ENCODE data around the gene FURIN.

DNA sequence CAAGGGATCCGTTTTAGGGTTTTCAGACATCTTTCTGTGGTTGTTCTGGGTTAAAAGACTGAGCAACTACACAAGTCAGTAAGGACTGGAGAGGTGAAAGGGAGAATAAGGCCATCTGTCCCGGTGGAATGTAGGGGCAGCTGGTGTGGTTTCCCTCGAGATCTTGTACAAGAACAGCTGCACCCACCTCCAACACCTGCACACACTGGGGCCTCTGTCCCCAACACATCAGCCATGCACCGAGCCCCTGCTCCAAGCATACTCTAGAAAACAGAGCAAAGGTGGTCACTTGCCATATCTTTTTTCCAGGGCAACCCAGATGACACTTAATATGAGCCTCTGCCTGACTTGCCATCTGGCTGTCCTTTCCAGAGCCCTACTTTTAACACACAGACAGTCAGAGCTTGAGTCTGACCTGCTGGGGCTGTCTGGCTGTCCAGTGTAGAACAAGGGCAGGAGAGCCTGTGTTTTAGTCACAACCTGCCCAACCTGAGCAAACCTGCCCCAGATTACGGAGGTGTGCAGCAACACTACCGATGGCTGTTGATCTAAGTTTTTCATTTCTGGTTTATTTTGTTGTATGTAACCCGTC is 46.9 kb downstream of the FURIN start:
- TF ChIP-seq ZNF589 (CRISPR knock-in tag; IDR thresholded peaks at IDR 0.05; ENCODE audit: low read depth) (no peak), ZNF175 (CRISPR knock-in tag; IDR thresholded peaks at IDR 0.05; ENCODE audit: low read depth) (no peak), TCF7L2 (IDR thresholded peaks at IDR 0.05; ENCODE audit: low read depth, low read length) (no peak)
- TF ChIP-seq, protein P1, sequence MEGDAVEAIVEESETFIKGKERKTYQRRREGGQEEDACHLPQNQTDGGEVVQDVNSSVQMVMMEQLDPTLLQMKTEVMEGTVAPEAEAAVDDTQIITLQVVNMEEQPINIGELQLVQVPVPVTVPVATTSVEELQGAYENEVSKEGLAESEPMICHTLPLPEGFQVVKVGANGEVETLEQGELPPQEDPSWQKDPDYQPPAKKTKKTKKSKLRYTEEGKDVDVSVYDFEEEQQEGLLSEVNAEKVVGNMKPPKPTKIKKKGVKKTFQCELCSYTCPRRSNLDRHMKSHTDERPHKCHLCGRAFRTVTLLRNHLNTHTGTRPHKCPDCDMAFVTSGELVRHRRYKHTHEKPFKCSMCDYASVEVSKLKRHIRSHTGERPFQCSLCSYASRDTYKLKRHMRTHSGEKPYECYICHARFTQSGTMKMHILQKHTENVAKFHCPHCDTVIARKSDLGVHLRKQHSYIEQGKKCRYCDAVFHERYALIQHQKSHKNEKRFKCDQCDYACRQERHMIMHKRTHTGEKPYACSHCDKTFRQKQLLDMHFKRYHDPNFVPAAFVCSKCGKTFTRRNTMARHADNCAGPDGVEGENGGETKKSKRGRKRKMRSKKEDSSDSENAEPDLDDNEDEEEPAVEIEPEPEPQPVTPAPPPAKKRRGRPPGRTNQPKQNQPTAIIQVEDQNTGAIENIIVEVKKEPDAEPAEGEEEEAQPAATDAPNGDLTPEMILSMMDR (IDR thresholded peaks at IDR 0.05 in 2 of 3, conservative IDR thresholded peaks at IDR 0.05 in 1 of 3; ENCODE audit: insufficient read depth in 2 of 3, low read depth in 1 of 3, low read length in 3 of 3) = no peak
- TF ChIP-seq, protein P2, sequence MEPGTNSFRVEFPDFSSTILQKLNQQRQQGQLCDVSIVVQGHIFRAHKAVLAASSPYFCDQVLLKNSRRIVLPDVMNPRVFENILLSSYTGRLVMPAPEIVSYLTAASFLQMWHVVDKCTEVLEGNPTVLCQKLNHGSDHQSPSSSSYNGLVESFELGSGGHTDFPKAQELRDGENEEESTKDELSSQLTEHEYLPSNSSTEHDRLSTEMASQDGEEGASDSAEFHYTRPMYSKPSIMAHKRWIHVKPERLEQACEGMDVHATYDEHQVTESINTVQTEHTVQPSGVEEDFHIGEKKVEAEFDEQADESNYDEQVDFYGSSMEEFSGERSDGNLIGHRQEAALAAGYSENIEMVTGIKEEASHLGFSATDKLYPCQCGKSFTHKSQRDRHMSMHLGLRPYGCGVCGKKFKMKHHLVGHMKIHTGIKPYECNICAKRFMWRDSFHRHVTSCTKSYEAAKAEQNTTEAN (CRISPR knock-in tag; IDR thresholded peaks at IDR 0.05) = no peak

Measured in K562 (cell line).